GM23248 (cell line): ENCODE data around the gene SLX1B. TPM values are rescaled to one million over a fixed set of nuclear protein-coding genes. Genes with fewer than 3 reads are reported as not detected.
"Not testable (repeated sequence)": the region's sequence is repeated elsewhere in the genome, so short reads cannot be mapped to it uniquely, and the experiment has no call there.

Experiments used
- DNase-seq: peaks from one replicate; pipeline ENCODE4 v3.0.0-alpha.2; 2015
- H2AFZ ChIP-seq: fragments of 200-600 bp; sonication (generic); 2 replicates; pipeline ENCODE4 v1.6.1; 2016; ENCODE audit warnings: antibody characterized with exemption
- H3F3A ChIP-seq: fragments of 200-600 bp; sonication (generic); 2 replicates; pipeline ENCODE4 v1.6.1; 2016; ENCODE audit warnings: mild to moderate bottlenecking, antibody characterized with exemption, mixed run types; ENCODE audit not compliant: insufficient read depth
- H3K27ac ChIP-seq: fragments of 200-600 bp; sonication (generic); 2 replicates; pipeline ENCODE4 v1.5.1; 2016; ENCODE audit warnings: mild to moderate bottlenecking
- H3K27me3 ChIP-seq: fragments of 200-600 bp; sonication (generic); replicated peaks from 2 replicates; pipeline ENCODE4 v1.6.1; 2016; ENCODE audit warnings: mild to moderate bottlenecking; ENCODE audit not compliant: insufficient read depth
- H3K36me3 ChIP-seq: fragments of 200-600 bp; sonication (generic); 2 replicates; pipeline ENCODE4 v1.6.1; 2016; ENCODE audit warnings: low read depth, mild to moderate bottlenecking
- H3K4me1 ChIP-seq: fragments of 200-600 bp; sonication (generic); 2 replicates; pipeline ENCODE4 v1.6.1; 2016; ENCODE audit warnings: mild to moderate bottlenecking; ENCODE audit not compliant: insufficient read depth
- H3K4me2 ChIP-seq: fragments of 200-600 bp; sonication (generic); one replicate; pipeline ENCODE4 v1.6.1; 2016; ENCODE audit warnings: mild to moderate bottlenecking; ENCODE audit not compliant: unreplicated experiment
- H3K4me3 ChIP-seq: fragments of 200-600 bp; sonication (generic); 2 replicates; pipeline ENCODE4 v1.5.1; 2016; ENCODE audit warnings: mild to moderate bottlenecking
- H3K79me2 ChIP-seq: fragments of 200-600 bp; sonication (generic); 2 replicates; pipeline ENCODE4 v1.6.1; 2016; ENCODE audit warnings: mild to moderate bottlenecking; ENCODE audit not compliant: insufficient read depth
- H3K9ac ChIP-seq: fragments of 200-600 bp; sonication (generic); 2 replicates; pipeline ENCODE4 v1.6.1; 2016; ENCODE audit warnings: mild to moderate bottlenecking
- H3K9me2 ChIP-seq: fragments of 200-600 bp; sonication (generic); 2 replicates; pipeline ENCODE4 v1.6.1; 2016; ENCODE audit warnings: mixed run types, mild to moderate bottlenecking, moderate library complexity; ENCODE audit not compliant: insufficient read depth
- H3K9me3 ChIP-seq: fragments of 200-600 bp; sonication (generic); one replicate; pipeline ENCODE4 v1.6.1; 2017; ENCODE audit warnings: low read depth
- H4K20me1 ChIP-seq: fragments of 200-600 bp; sonication (generic); 2 replicates; pipeline ENCODE4 v1.6.0; 2016; ENCODE audit not compliant: insufficient read depth
- WGBS, 2 experiments: methylation state at CpG; one replicate each; pipeline ENCODE4 v1.1.6; 2015 to 2017; ENCODE audit warnings: low lambda C conversion rate in 2 of 2, low coverage in 1 of 2; ENCODE audit errors: missing lambda C conversion rate in 2 of 2; 5-methylcytosine and 5-hydroxymethylcytosine counted together
- in situ Hi-C: fragments of 300-500 bp; cut with MboI; formaldehyde crosslinking; loops from 2 replicates; pipeline ENCODE4 v1.15.0; 2020
- polyA plus RNA-seq: library from polyadenylated mRNA; unstranded; fragments of >200 nt; fragmentation: Nextera tagmentation; extraction: Ambion mirVana; gene quantifications from 2 replicates; pipeline ENCODE4 v1.2.1, GENCODE V29; 2016
- total RNA-seq: library from RNA; depleted of rRNA; stranded (reverse); fragments of >200 nt; shearing (Covaris generic); gene quantifications from 2 replicates; pipeline ENCODE4 v1.2.3, GENCODE V29; 2014

The SLX1B gene
- total and polyA plus RNA-seq, 2 experiments from 2014 or later = 14.2 to 20.4 TPM

GRCh38 chr16:29459706-29460646 is 5.6 kb downstream of the SLX1B start, which contains the start of gene SULT1A4:
TSS of gene SULT1A4 (plus strand) at chr16:29459913. CDS start at chr16:29461386, 1,473 bp downstream.
- H3K9me2 ChIP-seq, H3K9ac ChIP-seq, H3K27me3 ChIP-seq, H3F3A ChIP-seq, H3K4me1 ChIP-seq, H3K79me2 ChIP-seq, H3K36me3 ChIP-seq, H3K4me3 ChIP-seq, H4K20me1 ChIP-seq, H3K9me3 ChIP-seq, DNase-seq, in situ Hi-C loops, H3K27ac ChIP-seq, H2AFZ ChIP-seq, H3K4me2 ChIP-seq: not testable (repeated sequence)
- WGBS, 2 experiments = no CpG with 5 or more reads among the region's 13 CpGs

GRCh38 chr16:29460647-29461030 is 6.3 kb downstream of the SLX1B start:
- H3K27me3 ChIP-seq, H3K4me3 ChIP-seq, H3K9me3 ChIP-seq, H3K4me2 ChIP-seq, H2AFZ ChIP-seq, H3K9me2 ChIP-seq, H4K20me1 ChIP-seq, H3F3A ChIP-seq, H3K79me2 ChIP-seq, H3K9ac ChIP-seq, DNase-seq, H3K27ac ChIP-seq, H3K36me3 ChIP-seq, in situ Hi-C loops, H3K4me1 ChIP-seq: not testable (repeated sequence)
- WGBS, 2 experiments = no CpG with 5 or more reads among the region's 9 CpGs

GRCh38 chr16:29465985-29466824 is 11.9 kb downstream of the SLX1B start:
- no CpG with 5 or more reads among the region's 57 CpGs for WGBS, 2 experiments

DNA sequence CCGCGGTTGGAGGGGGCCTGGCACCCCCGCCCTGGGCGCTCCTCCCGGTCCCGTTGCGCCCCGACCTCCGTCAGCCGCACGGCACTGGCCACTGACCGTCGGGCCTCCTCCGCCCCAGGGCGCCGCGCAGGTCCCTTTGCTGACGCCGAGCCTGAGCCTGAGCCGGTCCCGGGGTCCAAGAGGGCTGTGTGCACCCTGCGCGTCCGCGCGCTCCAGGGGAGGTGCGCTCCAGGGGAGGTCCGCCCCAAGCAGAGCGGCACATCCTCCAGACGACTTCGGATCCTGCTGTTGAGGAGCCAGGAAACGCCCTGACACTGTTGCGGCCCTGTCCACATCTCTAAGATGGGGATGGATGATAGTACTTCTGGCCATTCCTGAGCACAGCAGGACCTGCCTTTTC is 12.6 kb downstream of the SLX1B start:
- in situ Hi-C loops, H2AFZ ChIP-seq, DNase-seq, H4K20me1 ChIP-seq, H3K9me2 ChIP-seq, H3K36me3 ChIP-seq, H3K9ac ChIP-seq, H3K4me2 ChIP-seq, H3K4me1 ChIP-seq, H3K27me3 ChIP-seq, H3K4me3 ChIP-seq, H3F3A ChIP-seq, H3K79me2 ChIP-seq, H3K27ac ChIP-seq, H3K9me3 ChIP-seq: not testable (repeated sequence)
- no CpG with 5 or more reads among the region's 33 CpGs for WGBS, 2 experiments

More at GRCh38 chr16:29465985-29466824, 11.9 kb downstream of the SLX1B start:
- H3K9ac ChIP-seq, H3F3A ChIP-seq, H4K20me1 ChIP-seq, H3K9me3 ChIP-seq, DNase-seq, H3K27ac ChIP-seq, H2AFZ ChIP-seq, H3K4me2 ChIP-seq, H3K4me1 ChIP-seq, H3K4me3 ChIP-seq, H3K27me3 ChIP-seq, in situ Hi-C loops, H3K36me3 ChIP-seq, H3K9me2 ChIP-seq, H3K79me2 ChIP-seq: not testable (repeated sequence)

- H3K36me3 ChIP-seq, H2AFZ ChIP-seq, H3K4me1 ChIP-seq, H3K79me2 ChIP-seq, H3K27ac ChIP-seq, in situ Hi-C loops, H3K9me2 ChIP-seq, H4K20me1 ChIP-seq, H3K27me3 ChIP-seq, H3F3A ChIP-seq, H3K9me3 ChIP-seq, DNase-seq, H3K4me2 ChIP-seq, H3K4me3 ChIP-seq, H3K9ac ChIP-seq: not testable (repeated sequence)
- no CpG with 5 or more reads among the region's 10 CpGs for WGBS, 2 experiments
These were observed 13.5 kb downstream of the SLX1B start for GRCh38 chr16:29467654-29468366.

GRCh38 chr16:29469660-29470059 is 15.3 kb downstream of the SLX1B start:
- H3K27ac ChIP-seq = peak overlapping the region; percentile 45; the same call in 1 of the 2 replicates
- H3K4me3 ChIP-seq = 0 out of 2 replicates have a peak overlapping the region, but pooled peaks have one; percentile 28
- H3K9me2 ChIP-seq, H3K4me1 ChIP-seq, H3F3A ChIP-seq, H3K9me3 ChIP-seq, H4K20me1 ChIP-seq, H3K27me3 ChIP-seq, H3K36me3 ChIP-seq, DNase-seq, H3K9ac ChIP-seq, in situ Hi-C loops, H3K79me2 ChIP-seq: not testable (repeated sequence)
- H3K4me2 ChIP-seq = peak overlapping the region; percentile 35
- WGBS, 2 experiments = 6 to 11% methylated on average over 5 to 6 of the region's 6 CpGs
- peak overlapping the region; percentile 71; the same call in 1 of the 2 replicates for H2AFZ ChIP-seq

DNA sequence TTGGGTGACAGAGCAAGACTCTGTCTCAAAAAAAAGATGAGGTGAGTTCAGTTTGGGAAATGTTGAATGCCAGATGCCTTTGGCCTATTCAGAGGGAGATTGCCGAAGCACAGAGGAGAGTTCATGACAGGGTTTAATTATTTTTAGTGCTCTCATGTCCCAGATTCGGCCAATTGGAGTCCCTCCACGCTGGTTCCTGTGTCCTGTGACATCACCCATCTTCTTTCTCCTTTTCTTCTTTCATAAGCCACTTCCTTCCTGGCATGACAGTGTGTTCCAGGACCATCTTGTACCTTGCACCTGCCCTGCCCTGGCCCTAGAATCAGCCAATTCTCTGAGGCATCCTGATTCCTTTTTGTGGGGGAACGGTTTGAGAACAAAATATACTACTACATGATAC is 17.7 kb downstream of the SLX1B start:
- H3K79me2 ChIP-seq, in situ Hi-C loops, H3F3A ChIP-seq, H3K4me2 ChIP-seq, H3K4me1 ChIP-seq, H3K36me3 ChIP-seq, H3K9ac ChIP-seq, H3K27ac ChIP-seq, H3K27me3 ChIP-seq, H2AFZ ChIP-seq, H3K9me2 ChIP-seq, H3K9me3 ChIP-seq, H3K4me3 ChIP-seq, DNase-seq, H4K20me1 ChIP-seq: not testable (repeated sequence)
- no CpG with 5 or more reads among the region's 4 CpGs for WGBS, 2 experiments
